Loucy (cell line): Measurements from ENCODE around the gene ZNF814.

Experiments
- EZH2phosphoT487 ChIP-seq: fragments of 200-600 bp; IDR thresholded peaks from 2 replicates; pipeline ENCODE4 v1.6.1; 2018; ENCODE audit warnings: antibody characterized with exemption, mild to moderate bottlenecking, moderate library complexity, borderline replicate concordance
- TF ChIP-seq, protein P1 (sequence below): fragments of 200-600 bp; sonication (generic); conservative IDR thresholded peaks from 2 replicates; pipeline ENCODE4 v1.5.1; 2014; ENCODE audit warnings: mild to moderate bottlenecking, antibody characterized with exemption, low read length

GRCh38 chr19:57802269-57802668 is 86.6 kb downstream of the ZNF814 start:
- TF ChIP-seq, protein P1, sequence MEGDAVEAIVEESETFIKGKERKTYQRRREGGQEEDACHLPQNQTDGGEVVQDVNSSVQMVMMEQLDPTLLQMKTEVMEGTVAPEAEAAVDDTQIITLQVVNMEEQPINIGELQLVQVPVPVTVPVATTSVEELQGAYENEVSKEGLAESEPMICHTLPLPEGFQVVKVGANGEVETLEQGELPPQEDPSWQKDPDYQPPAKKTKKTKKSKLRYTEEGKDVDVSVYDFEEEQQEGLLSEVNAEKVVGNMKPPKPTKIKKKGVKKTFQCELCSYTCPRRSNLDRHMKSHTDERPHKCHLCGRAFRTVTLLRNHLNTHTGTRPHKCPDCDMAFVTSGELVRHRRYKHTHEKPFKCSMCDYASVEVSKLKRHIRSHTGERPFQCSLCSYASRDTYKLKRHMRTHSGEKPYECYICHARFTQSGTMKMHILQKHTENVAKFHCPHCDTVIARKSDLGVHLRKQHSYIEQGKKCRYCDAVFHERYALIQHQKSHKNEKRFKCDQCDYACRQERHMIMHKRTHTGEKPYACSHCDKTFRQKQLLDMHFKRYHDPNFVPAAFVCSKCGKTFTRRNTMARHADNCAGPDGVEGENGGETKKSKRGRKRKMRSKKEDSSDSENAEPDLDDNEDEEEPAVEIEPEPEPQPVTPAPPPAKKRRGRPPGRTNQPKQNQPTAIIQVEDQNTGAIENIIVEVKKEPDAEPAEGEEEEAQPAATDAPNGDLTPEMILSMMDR, result no peak
- TF ChIP-seq EZH2phosphoT487, result no peak
